GM19397 (cell line): ENCODE data around the gene NME1.

Experiments used
- ATAC-seq: cut with Tn5 transposase; IDR thresholded peaks from one replicate; pipeline ENCODE4 v1.9.1; 2021; ENCODE audit warnings: mild to moderate bottlenecking, moderate library complexity; ENCODE audit not compliant: unreplicated experiment

Gene NME1

DNA sequence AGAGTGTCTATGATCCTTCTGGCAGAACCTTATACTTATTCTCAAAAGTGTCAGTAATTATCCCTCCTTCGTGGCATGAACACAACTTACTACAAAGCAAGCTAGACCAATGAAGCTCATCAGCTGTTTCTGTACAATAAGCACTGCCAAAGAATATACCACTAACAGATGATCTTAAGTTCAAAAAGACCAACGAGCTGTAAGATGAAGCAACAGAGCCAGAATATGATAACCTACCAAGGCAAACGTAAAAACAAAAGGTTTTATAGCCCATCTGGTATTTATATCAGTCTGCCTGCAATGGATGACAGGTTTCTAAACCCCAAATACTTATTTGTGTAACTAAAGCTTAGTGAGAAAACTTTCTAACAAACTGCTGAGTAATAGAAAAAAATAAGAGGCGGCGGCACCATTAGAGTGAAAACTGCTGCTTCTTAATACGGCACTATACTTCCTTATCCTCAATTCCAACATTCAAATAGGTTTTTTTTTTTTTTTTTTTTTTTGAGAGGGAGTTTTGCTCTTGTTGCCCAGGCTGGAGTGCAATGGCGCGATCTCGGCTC is 35.0 kb downstream of the NME1 start:
- ATAC-seq, result no peak

DNA sequence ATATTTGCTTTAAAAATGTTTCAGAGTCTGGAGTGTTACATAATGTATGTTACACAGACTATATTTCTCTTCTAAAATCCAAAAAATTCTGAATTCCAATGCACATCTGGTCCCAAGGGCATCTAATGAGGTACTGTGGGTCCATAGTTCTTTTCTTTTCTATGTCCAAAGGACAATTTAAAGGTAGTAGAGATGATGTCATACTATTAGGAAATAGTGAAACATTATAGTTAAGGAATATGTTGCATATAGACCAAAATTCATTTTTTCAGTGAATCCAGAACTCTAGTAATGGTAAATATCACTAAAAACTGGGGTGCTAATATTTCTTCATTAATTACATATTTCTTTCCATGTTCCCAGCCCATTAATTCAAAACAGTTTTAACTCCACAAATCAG is 35.8 kb downstream of the NME1 start:
- no peak for ATAC-seq

DNA sequence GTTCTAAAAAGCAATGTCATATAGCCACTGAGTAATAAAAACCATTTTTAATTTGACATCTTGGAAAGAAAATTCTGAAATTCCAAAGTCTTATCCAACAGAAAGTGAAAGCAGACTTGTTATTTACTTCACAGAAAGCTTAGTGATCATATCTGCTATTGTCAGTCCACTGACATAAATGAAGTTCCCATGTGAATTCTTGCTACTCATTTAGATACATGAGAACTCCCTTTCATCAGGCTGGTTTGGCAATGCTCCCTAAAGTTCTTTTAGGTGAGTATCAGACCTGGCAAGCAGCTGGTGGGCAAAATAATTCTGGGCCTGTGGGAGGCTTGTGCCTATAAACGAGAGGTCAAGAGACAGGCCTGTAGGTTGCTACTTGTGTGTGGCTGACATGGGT is 36.3 kb downstream of the NME1 start:
- no peak for ATAC-seq

DNA sequence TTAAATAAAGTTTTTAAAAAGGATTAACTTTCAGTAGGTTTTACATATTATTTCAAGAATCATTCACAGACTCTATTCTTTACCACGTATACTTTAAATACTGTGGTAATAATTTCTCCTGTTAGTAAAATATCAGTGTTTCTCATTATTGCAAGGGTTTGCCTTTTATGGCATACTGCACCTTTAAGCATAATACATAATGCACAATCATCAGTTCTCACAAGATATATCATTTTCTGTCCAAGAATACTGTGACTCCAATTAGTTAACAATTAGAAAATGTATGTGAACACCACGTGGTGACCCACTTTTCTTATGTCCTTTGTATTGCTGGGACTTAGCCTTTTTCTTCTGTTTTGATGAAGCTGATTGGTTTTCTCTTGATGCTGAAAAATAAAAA is 38.5 kb downstream of the NME1 start:
- no peak for ATAC-seq

DNA sequence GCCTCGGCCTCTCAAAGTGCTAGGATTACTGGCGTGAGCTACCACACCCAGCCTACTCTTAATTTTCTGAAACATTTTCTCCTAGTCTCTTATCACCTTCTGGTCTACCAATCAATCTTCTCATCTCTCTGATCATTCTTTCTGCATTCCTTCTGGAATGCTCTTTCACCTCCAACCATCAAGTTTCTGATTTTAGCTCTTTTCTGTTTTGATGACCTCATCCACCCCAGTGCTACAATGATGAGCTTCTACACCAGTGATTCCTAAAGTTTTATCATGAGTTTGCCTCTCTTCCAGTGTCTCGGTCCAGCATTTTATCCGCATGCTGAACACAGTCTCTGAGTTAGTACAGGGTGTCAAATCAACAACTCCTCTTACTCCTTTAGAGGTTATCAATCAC is 44.4 kb downstream of the NME1 start:
- ATAC-seq, result no peak

DNA sequence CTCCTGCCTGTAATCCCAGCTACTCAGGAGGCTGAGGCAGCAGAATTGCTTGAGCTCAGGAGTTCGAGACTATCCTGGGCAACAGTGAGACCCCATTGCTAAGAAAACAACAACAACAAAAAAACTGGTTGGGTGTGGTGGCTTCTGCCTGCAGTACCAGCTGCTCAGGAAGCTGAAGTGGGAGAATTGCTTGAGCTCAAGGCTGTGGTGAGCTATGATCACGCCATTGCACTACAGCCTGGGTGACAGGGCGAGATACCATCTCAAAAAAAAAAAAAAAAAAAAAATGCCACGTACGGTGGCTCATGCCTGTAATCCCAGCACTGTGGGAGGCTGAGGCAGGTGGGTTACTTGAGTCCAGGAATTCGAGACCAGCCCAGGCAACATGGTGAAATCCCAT is 46.9 kb downstream of the NME1 start:
- no peak for ATAC-seq

DNA sequence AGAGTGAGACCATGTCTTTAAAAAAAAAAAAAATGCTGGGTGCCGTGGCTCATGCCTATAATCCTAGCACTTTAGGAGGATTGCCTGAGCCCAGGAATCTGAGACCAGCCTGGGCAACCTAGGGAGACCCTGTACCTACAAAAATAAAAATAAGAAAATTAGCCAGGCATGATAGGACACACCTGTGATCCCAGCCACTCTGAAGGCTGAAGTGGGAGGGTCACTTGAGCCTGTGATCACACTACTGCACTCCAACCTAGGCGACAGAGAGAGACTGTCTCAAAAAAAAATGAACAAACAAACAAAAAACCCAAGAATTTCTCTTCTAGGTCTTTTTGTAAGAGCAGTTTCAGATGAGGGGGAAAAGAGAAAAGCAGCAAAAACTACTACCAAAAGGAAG is 47.5 kb downstream of the NME1 start:
- ATAC-seq, result no peak

DNA sequence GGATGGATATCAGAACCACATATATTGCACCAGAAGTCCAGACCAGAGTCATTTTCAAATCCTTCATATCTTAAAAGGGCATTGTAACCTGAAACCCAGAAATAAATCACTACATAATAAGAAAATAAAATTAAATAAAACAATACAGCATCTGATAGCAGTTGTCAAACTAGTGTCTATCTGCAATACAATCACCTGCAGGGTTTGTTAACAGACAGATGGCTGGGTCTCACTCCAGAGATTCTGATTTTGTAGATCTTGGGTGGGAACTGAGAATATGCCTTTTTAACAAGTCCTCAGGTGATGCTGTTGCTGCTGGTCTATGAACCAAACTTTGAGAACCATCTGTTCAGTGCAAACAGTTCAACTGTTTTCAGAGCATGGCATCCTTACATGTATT is 50.5 kb downstream of the NME1 start:
- no peak for ATAC-seq
